Stomach (tissue), 9 donors: ENCODE results near the gene CTNNA1. TPM values are rescaled to one million over a fixed set of nuclear protein-coding genes. Genes with fewer than 3 reads are reported as not detected.

Experiments used
- DNase-seq, 2 donors: peaks; one replicate each; pipeline versions ENCODE4 v3.0.0 to v3.0.0-alpha.2; 2013 to 2019
- H3K27ac ChIP-seq, 5 donors: fragments of 200-600 bp in 4 of 5; sonication (generic) in 4 of 5; one replicate each; pipeline ENCODE4 v1.5.1; 2013 to 2019; ENCODE audit warnings: mild to moderate bottlenecking in 1 of 5, moderate library complexity in 1 of 5
- H3K27me3 ChIP-seq, 3 donors: fragments of 200-600 bp; sonication (generic); one replicate each; pipeline ENCODE4 v1.5.1; 2017 to 2019; ENCODE audit warnings: mixed run types in 1 of 3
- H3K36me3 ChIP-seq, 4 donors: fragments of 200-600 bp; sonication (generic); 1 replicate in 3 of 4; 2 replicates in 1 of 4; pipeline ENCODE4 v1.5.1; 2016 to 2019
- H3K4me1 ChIP-seq, 4 donors: fragments of 200-600 bp; sonication (generic); one replicate each; pipeline ENCODE4 v1.5.1; 2016 to 2019
- H3K4me3 ChIP-seq, 4 donors: fragments of 200-600 bp; sonication (generic) in 3 of 4; one replicate each; pipeline ENCODE4 v1.5.1; 2016 to 2019; ENCODE audit warnings: mild to moderate bottlenecking in 1 of 4
- H3K9me3 ChIP-seq, 4 donors: fragments of 200-600 bp; sonication (generic); one replicate each; pipeline ENCODE4 v1.5.1; 2016 to 2019
- CTCF ChIP-seq, 7 experiments: fragments of 450-650 bp in 4 of 7; fragments of 200-600 bp in 3 of 7; sonication (generic) in 3 of 7; IDR thresholded peaks; one replicate each; pipeline ENCODE4 v1.5.1; 2016 to 2019; ENCODE audit warnings: antibody characterized with exemption in 7 of 7, control low read depth in 2 of 7, mild to moderate bottlenecking in 1 of 7
- EP300 ChIP-seq: sonication (generic); formaldehyde crosslinking; IDR thresholded peaks from one replicate; pipeline ENCODE4 v1.6.1; 2017; ENCODE audit warnings: antibody characterized with exemption
- POLR2A ChIP-seq, 4 donors: fragments of 450-650 bp; IDR thresholded peaks; one replicate each; pipeline ENCODE4 v1.6.1; 2016; ENCODE audit warnings: antibody characterized with exemption in 4 of 4, control low read depth in 2 of 4, mild to moderate bottlenecking in 1 of 4, moderate library complexity in 1 of 4
- POLR2AphosphoS5 ChIP-seq, 3 donors: sonication (generic); formaldehyde crosslinking; IDR thresholded peaks; one replicate each; pipeline ENCODE4 v1.6.1; 2016; ENCODE audit warnings: antibody characterized with exemption in 3 of 3
- WGBS, 5 donors: extraction: QIAGEN DNeasy Blood & Tissue Kit in 3 of 5; methylation state at CpG; one replicate each; pipeline versions ENCODE4 v1.1.5 to v1.1.7; 2013 to 2018; 5-methylcytosine and 5-hydroxymethylcytosine counted together
- intact Hi-C: fragments of 100-400 bp; cut with DNase I; formaldehyde crosslinking; loops from one replicate; pipeline ENCODE4 v1.15.1; 2023; ENCODE audit warnings: low total_unique reads
- polyA plus RNA-seq, 3 donors: library from polyadenylated mRNA; stranded (reverse); fragments of 200-250 nt; gene quantifications; one replicate each; pipeline ENCODE4 v1.2.3, GENCODE V29; 2013
- total RNA-seq, 5 donors: library from RNA; depleted of rRNA; stranded (reverse); fragments of >200 nt; gene quantifications; one replicate each; pipeline versions ENCODE4 v1.1.0 to v1.2.3, GENCODE V29; 2014 to 2016
- donor health status: healthy with polysubstance abuse.
- donor health status: Bipolar disorder and iron deficiency.
- donor health status: healthy.

CTNNA1 gene
- total and polyA plus RNA-seq, 8 donors = 88.7 to 531 (median 214) TPM

DNA sequence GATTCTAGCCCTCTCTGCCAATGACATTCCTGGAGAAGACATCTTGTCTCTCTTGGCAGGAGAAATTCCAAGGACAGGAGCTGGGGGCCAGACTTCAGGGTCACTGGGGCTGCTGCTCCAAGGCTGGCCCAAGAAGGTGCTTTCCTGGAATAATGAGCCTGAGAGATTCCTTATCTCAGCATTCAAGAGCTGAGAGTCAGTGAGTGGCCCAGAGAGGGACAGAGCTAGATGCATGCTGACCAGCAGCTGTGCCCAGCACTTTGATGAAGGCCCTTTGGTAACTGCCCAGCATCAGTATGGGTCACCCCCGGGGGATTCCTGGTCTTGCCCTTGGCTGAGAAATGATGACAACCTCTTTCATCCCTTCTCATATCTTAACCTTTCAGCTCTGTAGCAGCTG lies 47.7 kb upstream of the CTNNA1 start:
- no peak for TF ChIP-seq POLR2A (IDR thresholded peaks at IDR 0.05)
- intact Hi-C loops = no loop called here
- no peaks in the 10 kb centered on the region for H3K36me3 ChIP-seq
- H3K27me3 ChIP-seq = no peaks in the 10 kb centered on the region
- H3K4me3 ChIP-seq = no peak overlapping the region
- no peak overlapping the region for H3K27ac ChIP-seq
- no peaks in the 10 kb centered on the region for H3K4me1 ChIP-seq
- no peak for DNase-seq
- no peaks in the 10 kb centered on the region for H3K9me3 ChIP-seq
- 72 to 93% (median 84%) methylated on average over 1 of the region's 1 CpG for WGBS, 5 donors

DNA sequence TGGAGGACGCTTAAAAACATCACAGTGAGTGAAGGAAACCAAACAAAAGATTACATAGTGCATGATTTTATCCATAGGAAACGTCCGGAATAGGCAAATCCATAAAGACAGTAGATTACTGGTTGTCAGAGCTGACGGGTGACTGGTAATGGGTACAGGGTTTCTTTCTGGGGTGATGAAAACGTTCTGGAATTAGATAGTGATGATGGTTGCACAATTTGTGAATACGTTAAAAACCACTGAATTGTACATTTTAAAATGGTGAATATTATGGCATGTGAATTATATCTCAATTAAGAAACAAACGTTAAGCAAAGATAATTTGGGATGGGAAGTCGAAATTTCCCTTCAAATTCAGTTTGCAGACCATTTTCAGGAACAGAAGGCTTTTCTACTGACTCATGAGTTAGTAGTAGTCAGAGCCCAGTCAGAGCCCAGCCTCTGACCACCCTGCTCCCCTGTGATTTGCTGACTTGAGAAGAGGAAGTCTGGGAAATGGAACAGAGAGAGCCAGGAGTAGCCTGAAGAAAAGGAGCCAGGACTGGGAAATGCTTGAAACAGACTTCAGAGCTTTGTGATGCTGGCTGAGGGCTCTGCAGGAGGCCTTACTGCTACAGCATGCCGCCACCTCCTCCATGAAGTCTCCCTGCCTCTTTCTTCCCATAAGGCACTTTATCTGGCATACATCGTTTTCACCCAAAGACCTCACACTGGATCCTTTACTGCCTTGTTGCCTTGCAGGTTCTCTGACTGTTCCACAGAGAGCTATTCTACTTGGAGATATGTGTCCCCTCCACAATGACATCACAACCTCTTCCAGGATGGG lies 46.4 kb upstream of the CTNNA1 start:
- no peaks in the 10 kb centered on the region for H3K4me1 ChIP-seq
- H3K27ac ChIP-seq = no peak overlapping the region

DNA sequence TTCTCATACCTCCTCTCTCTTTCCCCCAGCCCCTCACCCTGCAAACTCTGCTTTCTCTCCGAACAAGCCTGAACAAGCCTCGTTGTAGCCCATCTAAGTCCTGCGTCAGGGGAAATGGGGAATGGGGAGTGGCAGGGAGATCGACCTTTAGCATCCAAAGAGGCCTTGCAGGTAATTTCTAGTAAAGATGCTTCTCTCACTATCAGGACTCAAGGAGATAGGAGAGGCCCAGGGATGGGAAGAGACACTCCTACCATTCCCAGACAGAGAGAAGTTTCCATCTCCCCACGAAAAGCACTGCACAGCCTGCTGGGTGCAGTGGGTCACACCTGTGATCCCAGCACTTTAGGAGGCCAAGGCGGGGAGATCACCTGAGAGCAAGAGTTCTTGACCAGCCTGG lies 44.4 kb upstream of the CTNNA1 start:
- DNase-seq = no peak
- Histone ChIP-seq H3K36me3 (no peaks in the 10 kb centered on the region), H3K4me3 (no peak overlapping the region), H3K27ac (no peak overlapping the region), H3K4me1 (no peaks in the 10 kb centered on the region), H3K9me3 (no peaks in the 10 kb centered on the region), H3K27me3 (no peaks in the 10 kb centered on the region)
- WGBS, 5 donors = 71 to 78% (median 75%) methylated on average over 6 of the region's 6 CpGs
- intact Hi-C loops = no loop called here
- TF ChIP-seq EP300 = no peak
- TF ChIP-seq CTCF (IDR thresholded peaks at IDR 0.05) = no peak
- no peak for TF ChIP-seq POLR2AphosphoS5 (IDR thresholded peaks at IDR 0.05)
- TF ChIP-seq POLR2A (IDR thresholded peaks at IDR 0.05) = no peak

More for the DNA sequence above, 46.4 kb upstream of the CTNNA1 start:
- TF ChIP-seq POLR2AphosphoS5 (IDR thresholded peaks at IDR 0.05) = no peak
- TF ChIP-seq EP300 = no peak
- no peak for TF ChIP-seq POLR2A (IDR thresholded peaks at IDR 0.05)
- no peak for TF ChIP-seq CTCF (IDR thresholded peaks at IDR 0.05)
- intact Hi-C loops = no loop called here
- DNase-seq = no peak
- no peak overlapping the region for H3K4me3 ChIP-seq
- no peaks in the 10 kb centered on the region for H3K27me3 ChIP-seq
- no peaks in the 10 kb centered on the region for H3K9me3 ChIP-seq
- 63 to 74% (median 73%) methylated on average over 10 of the region's 10 CpGs for WGBS, 5 donors
- no peaks in the 10 kb centered on the region for H3K36me3 ChIP-seq

GRCh38 chr5:138709202-138709601 lies 44.0 kb upstream of the CTNNA1 start:
- Histone ChIP-seq H3K4me3 (no peak overlapping the region), H3K9me3 (no peaks in the 10 kb centered on the region), H3K36me3 (no peaks in the 10 kb centered on the region), H3K4me1 (no peaks in the 10 kb centered on the region), H3K27ac (no peak overlapping the region), H3K27me3 (no peaks in the 10 kb centered on the region)
- WGBS, 5 donors = 74 to 81% (median 78%) methylated on average over 9 of the region's 9 CpGs
- TF ChIP-seq EP300 (no peak), POLR2AphosphoS5 (IDR thresholded peaks at IDR 0.05) (no peak), CTCF (IDR thresholded peaks at IDR 0.05) (no peak), POLR2A (IDR thresholded peaks at IDR 0.05) (no peak)
- intact Hi-C loops = no loop called here
- no peak for DNase-seq

DNA sequence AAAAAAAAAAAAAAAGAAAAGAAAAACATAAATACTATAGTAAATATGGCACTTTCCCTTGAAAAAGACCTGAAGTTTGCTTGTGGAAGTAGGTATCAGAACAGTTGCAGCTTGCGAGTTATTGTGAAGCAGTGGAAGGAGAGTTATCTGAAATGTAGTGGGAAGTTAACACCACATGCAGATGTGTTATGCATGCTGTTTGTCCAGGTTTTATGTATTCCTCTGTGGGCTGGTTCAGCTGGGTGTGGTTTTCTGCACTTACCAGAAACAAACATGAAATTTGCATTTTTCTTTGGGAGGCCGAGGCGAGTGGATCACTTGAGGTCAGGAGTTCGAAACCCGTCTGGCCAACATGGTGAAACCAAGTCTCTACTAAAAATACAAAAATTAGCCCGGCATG lies 42.1 kb upstream of the CTNNA1 start:
- H3K27ac ChIP-seq = no peak overlapping the region
- no peaks in the 10 kb centered on the region for H3K27me3 ChIP-seq
- no peak for DNase-seq
- TF ChIP-seq CTCF (IDR thresholded peaks at IDR 0.05) = no peak
- TF ChIP-seq POLR2A (IDR thresholded peaks at IDR 0.05) = no peak
- TF ChIP-seq POLR2AphosphoS5 (IDR thresholded peaks at IDR 0.05) = no peak
- no peak for TF ChIP-seq EP300
- intact Hi-C loops = no loop called here
- 81 to 87% (median 86%) methylated on average over 6 of the region's 6 CpGs for WGBS, 5 donors
- no peaks in the 10 kb centered on the region for H3K4me1 ChIP-seq
- H3K36me3 ChIP-seq = no peaks in the 10 kb centered on the region
- no peak overlapping the region for H3K4me3 ChIP-seq
- H3K9me3 ChIP-seq = no peaks in the 10 kb centered on the region
